ENCODE data around the gene UBE2G2. TPM values are rescaled to one million over a fixed set of nuclear protein-coding genes. Genes with fewer than 3 reads are reported as not detected.

Gene UBE2G2
- total RNA-seq, 1 experiment from 2014 or later = 147 TPM

DNA sequence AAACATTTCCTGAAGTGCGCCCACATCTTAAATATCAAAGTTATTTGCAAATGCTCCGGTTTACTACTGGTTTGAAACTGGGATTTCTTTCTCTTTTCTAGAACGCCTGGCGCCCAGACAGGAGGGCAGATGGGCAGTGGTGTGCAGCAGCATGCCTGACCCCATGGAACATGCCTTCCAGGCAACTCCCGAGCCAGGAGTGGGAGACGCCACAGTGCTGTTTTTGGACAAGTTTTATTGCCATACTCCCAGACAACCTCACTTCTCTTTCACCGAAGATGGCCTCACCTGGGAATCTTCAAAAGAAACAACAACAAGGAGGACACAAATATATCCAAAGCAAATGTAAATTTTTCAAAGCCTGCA, 21.5 kb downstream of the UBE2G2 start:
- DNase-seq (ENCODE audit: unreplicated experiment) = no peak
- no peak for TF ChIP-seq CTCF (IDR thresholded peaks at IDR 0.05; ENCODE audit: unreplicated experiment)
- Mint-ChIP-seq H3K4me1 (ENCODE audit: insufficient read depth, unreplicated experiment) (peaks cover 16% of the 10 kb centered on the region), H3K27ac (ENCODE audit: low read depth, unreplicated experiment) (no peak overlapping the region), H3K27me3 (ENCODE audit: insufficient read depth, unreplicated experiment) (no peaks in the 10 kb centered on the region), H3K4me3 (ENCODE audit: unreplicated experiment) (no peak overlapping the region), H3K9me3 (ENCODE audit: unreplicated experiment) (no peaks in the 10 kb centered on the region), H3K36me3 (ENCODE audit: insufficient read depth, unreplicated experiment) (peaks cover 48% of the 10 kb centered on the region)
- intact Hi-C loops (cut with micrococcal nuclease) = no loop called here
- POLR2A ChIA-PET = interaction anchor here (0.6 to 0.7 kb wide), 2 partner anchors 60 to 482 kb away, joined by 3 read pairs; no protein-coding TSS in a partner anchor
- no TSS peak for BruUV-seq (replicated peaks)
- CTCF ChIA-PET = interaction anchor here (0.9 to 5.5 kb wide), 2 partner anchors 14 to 19 kb away, joined by 3 to 49 read pairs; no protein-coding TSS in a partner anchor

GRCh38 chr21:44779417-44780136, 22.0 kb downstream of the UBE2G2 start:
- BruUV-seq (replicated peaks) = no TSS peak
- no peak overlapping the region for H3K4me3 Mint-ChIP-seq (ENCODE audit: unreplicated experiment)
- POLR2A ChIA-PET = interaction anchor here (0.6 to 0.7 kb wide), 2 partner anchors 14 to 482 kb away, joined by 3 read pairs; no protein-coding TSS in a partner anchor
- no peak for TF ChIP-seq CTCF (IDR thresholded peaks at IDR 0.05; ENCODE audit: unreplicated experiment)
- no peak overlapping the region for H3K27ac Mint-ChIP-seq (ENCODE audit: low read depth, unreplicated experiment)
- H3K4me1 Mint-ChIP-seq (ENCODE audit: insufficient read depth, unreplicated experiment) = peaks cover 15% of the 10 kb centered on the region
- intact Hi-C loops (cut with micrococcal nuclease) = no loop called here
- H3K27me3 Mint-ChIP-seq (ENCODE audit: insufficient read depth, unreplicated experiment) = no peaks in the 10 kb centered on the region
- no peak for DNase-seq (ENCODE audit: unreplicated experiment)
- no peaks in the 10 kb centered on the region for H3K9me3 Mint-ChIP-seq (ENCODE audit: unreplicated experiment)
- CTCF ChIA-PET = interaction anchor here (0.9 to 5.5 kb wide), 2 partner anchors 14 to 19 kb away, joined by 3 to 49 read pairs; no protein-coding TSS in a partner anchor
- peaks cover 52% of the 10 kb centered on the region for H3K36me3 Mint-ChIP-seq (ENCODE audit: insufficient read depth, unreplicated experiment)

DNA sequence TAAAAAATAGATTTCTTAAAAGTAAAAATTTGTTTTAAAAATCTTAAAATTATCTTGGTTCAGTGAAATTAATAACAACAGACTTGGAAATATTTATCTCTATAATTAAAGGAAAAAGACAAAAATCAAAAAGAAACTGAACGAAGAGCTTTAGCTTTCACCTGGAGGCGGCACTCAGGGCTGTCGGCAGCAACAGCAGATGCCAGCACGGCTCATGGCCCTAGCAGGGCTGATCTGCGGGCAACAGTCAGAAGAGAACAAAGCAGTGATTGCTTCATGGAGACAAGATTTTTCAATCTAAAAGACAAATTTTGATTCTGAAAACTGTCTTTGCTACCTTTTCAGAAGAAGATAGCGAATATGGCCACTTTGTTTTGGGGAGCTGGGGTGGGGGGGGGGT, 22.6 kb downstream of the UBE2G2 start:
- no peak overlapping the region for H3K4me3 Mint-ChIP-seq (ENCODE audit: unreplicated experiment)
- no peaks in the 10 kb centered on the region for H3K9me3 Mint-ChIP-seq (ENCODE audit: unreplicated experiment)
- peaks cover 15% of the 10 kb centered on the region for H3K4me1 Mint-ChIP-seq (ENCODE audit: insufficient read depth, unreplicated experiment)
- no TSS peak for BruUV-seq (replicated peaks)
- no peak overlapping the region for H3K27ac Mint-ChIP-seq (ENCODE audit: low read depth, unreplicated experiment)
- TF ChIP-seq CTCF (IDR thresholded peaks at IDR 0.05; ENCODE audit: unreplicated experiment) = no peak
- no peaks in the 10 kb centered on the region for H3K27me3 Mint-ChIP-seq (ENCODE audit: insufficient read depth, unreplicated experiment)
- no peak for DNase-seq (ENCODE audit: unreplicated experiment)
- peaks cover 48% of the 10 kb centered on the region for H3K36me3 Mint-ChIP-seq (ENCODE audit: insufficient read depth, unreplicated experiment)
- ChIA-PET CTCF (interaction anchor here (0.9 kb wide), 1 partner anchor 18 kb away, joined by 3 read pairs; no protein-coding TSS in a partner anchor), POLR2A (interaction anchor here (0.7 kb wide), 1 partner anchor 14 kb away, joined by 3 read pairs; no protein-coding TSS in a partner anchor)
- intact Hi-C loops (cut with micrococcal nuclease) = no loop called here

GRCh38 chr21:44778499-44778911, 23.1 kb downstream of the UBE2G2 start:
- no peak overlapping the region for H3K4me3 Mint-ChIP-seq (ENCODE audit: unreplicated experiment)
- intact Hi-C loops (cut with micrococcal nuclease) = no loop called here
- H3K36me3 Mint-ChIP-seq (ENCODE audit: insufficient read depth, unreplicated experiment) = peaks cover 48% of the 10 kb centered on the region
- H3K27ac Mint-ChIP-seq (ENCODE audit: low read depth, unreplicated experiment) = peak overlapping the region; percentile 14
- DNase-seq (ENCODE audit: unreplicated experiment) = no peak
- TF ChIP-seq CTCF (IDR thresholded peaks at IDR 0.05; ENCODE audit: unreplicated experiment) = no peak
- no peaks in the 10 kb centered on the region for H3K9me3 Mint-ChIP-seq (ENCODE audit: unreplicated experiment)
- POLR2A ChIA-PET = interaction anchor here (0.7 kb wide), 1 partner anchor 15 kb away, joined by 3 read pairs; no protein-coding TSS in a partner anchor
- peaks cover 15% of the 10 kb centered on the region for H3K4me1 Mint-ChIP-seq (ENCODE audit: insufficient read depth, unreplicated experiment)
- CTCF ChIA-PET = no interaction called here
- BruUV-seq (replicated peaks) = no TSS peak
- no peaks in the 10 kb centered on the region for H3K27me3 Mint-ChIP-seq (ENCODE audit: insufficient read depth, unreplicated experiment)
